GM12865 (cell line): ENCODE results near the gene TNIP2.
A peak's percentile ranks its signal among the peaks of the same experiment; 100 is the strongest.
"Not testable (repeated sequence)": the region's sequence is repeated elsewhere in the genome, so short reads cannot be mapped to it uniquely, and the experiment has no call there.

Source experiments
- DNase-seq: peaks from one replicate; pipeline ENCODE4 v3.0.0; 2010; ENCODE audit warnings: low read depth
- H3K4me3 ChIP-seq: 2 replicates; pipeline ENCODE4 v1.5.1; 2011; ENCODE audit warnings: mild to moderate bottlenecking, low read depth, low read length, control low read depth
- TF ChIP-seq, protein P1 (sequence below): IDR thresholded peaks from 2 replicates; pipeline ENCODE4 v1.5.1; 2011; ENCODE audit warnings: low read length, control low read depth, low read depth, inconsistent platforms; ENCODE audit not compliant: insufficient read depth; ENCODE audit errors: missing control alignments

TNIP2 gene

GRCh38 chr4:2767046-2767704, 11.0 kb upstream of the TNIP2 start:
- H3K4me3 ChIP-seq = no peak overlapping the region
- TF ChIP-seq, protein P1, sequence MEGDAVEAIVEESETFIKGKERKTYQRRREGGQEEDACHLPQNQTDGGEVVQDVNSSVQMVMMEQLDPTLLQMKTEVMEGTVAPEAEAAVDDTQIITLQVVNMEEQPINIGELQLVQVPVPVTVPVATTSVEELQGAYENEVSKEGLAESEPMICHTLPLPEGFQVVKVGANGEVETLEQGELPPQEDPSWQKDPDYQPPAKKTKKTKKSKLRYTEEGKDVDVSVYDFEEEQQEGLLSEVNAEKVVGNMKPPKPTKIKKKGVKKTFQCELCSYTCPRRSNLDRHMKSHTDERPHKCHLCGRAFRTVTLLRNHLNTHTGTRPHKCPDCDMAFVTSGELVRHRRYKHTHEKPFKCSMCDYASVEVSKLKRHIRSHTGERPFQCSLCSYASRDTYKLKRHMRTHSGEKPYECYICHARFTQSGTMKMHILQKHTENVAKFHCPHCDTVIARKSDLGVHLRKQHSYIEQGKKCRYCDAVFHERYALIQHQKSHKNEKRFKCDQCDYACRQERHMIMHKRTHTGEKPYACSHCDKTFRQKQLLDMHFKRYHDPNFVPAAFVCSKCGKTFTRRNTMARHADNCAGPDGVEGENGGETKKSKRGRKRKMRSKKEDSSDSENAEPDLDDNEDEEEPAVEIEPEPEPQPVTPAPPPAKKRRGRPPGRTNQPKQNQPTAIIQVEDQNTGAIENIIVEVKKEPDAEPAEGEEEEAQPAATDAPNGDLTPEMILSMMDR = no peak
- no peak for DNase-seq

DNA sequence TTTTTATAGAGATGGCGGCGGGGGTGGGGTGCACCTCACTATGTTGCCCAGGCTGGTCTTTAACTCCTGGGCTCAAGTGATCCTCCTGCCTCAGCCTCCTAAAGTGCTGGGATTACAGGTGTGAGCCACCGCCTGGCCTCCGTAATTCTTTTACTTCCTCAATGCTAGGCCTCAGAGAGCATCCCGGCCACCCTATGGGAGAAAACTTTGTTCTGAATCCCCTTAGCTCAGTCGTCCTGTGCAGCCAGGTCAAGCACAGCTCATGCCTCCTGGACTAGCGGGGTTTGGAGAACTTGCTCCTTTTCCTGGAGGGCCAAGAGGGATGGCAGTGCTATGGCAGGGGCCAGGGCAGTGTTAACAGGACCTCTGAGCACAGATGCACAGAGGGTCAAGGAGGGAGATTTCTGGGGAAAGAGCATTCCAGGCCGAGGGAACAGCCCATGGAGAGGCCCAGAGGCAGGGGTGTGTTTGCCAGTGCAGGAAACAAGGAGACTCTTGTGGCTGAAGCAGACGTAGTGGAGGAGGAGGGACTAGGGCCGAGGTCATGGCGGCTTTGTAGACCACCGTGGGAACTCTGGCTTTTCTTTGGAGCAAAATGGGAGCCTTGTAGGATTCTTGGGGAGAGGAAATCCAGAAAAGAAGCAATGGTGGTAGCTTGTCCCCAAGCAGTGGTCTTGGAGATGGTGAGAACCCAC, 9.8 kb upstream of the TNIP2 start:
- DNase-seq = no peak
- no peak overlapping the region for H3K4me3 ChIP-seq
- TF ChIP-seq, protein P1 = no peak

DNA sequence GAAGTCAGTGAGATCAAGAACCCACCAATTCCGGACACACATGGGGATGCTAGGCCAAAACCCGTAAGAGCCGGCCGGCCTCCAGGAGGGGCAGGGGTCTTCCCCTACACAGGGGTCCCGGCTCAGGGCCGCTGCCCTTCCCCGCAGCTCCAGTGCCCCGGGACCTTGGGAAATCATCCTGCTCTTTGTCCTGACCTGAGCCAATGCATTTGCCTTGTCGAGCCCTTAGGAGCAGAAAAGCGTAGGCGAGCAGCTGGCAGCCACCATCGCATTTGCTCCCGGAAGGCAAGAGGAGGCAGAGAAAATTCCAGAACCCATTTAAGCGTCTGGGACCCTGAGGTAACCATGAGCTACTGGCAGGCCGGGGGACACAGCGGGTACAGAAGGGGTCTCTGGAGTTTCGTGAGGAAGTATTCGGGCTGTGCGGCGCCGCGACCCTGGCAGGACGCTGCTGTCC, 7.4 kb upstream of the TNIP2 start:
- TF ChIP-seq, protein P1 = no peak
- H3K4me3 ChIP-seq = peak overlapping the region; percentile 55
- DNase-seq = no peak

GRCh38 chr4:2762486-2763370, 6.6 kb upstream of the TNIP2 start:
- not testable (repeated sequence) for DNase-seq, H3K4me3 ChIP-seq

GRCh38 chr4:2762048-2762447, 5.9 kb upstream of the TNIP2 start:
- TF ChIP-seq, protein P1 = no peak
- DNase-seq = no peak
- no peak overlapping the region for H3K4me3 ChIP-seq

GRCh38 chr4:2761035-2761923, 5.1 kb upstream of the TNIP2 start:
- DNase-seq = no peak
- TF ChIP-seq, protein P1 = peak; percentile 8
- H3K4me3 ChIP-seq = no peak overlapping the region
